H1 (cell line): ENCODE results near the gene CWC27. TPM values are rescaled to one million over a fixed set of nuclear protein-coding genes. Genes with fewer than 3 reads are reported as not detected.

Experiments used
- CTCF ChIA-PET: fragments of 300-600 bp; sonication (Branson Sonifier 250); formaldehyde crosslinking; loops from one replicate; lab custom pipeline; 2021; ENCODE audit not compliant: partially characterized antibody; lab: Charles Lee
- POLR2A ChIA-PET: fragments of 300-600 bp; sonication (Branson Sonifier 250); formaldehyde crosslinking; loops from one replicate; lab custom pipeline; 2021; ENCODE audit warnings: inconsistent platforms; ENCODE audit not compliant: partially characterized antibody; lab: Charles Lee
- DNase-seq, 2 experiments: peaks; one replicate each; pipeline versions ENCODE4 v3.0.0 to v3.0.0-alpha.2; 2010 to 2022; ENCODE audit warnings: low spot score in 2 of 2, low read depth in 1 of 2, mixed read lengths in 1 of 2
- FAIRE-seq: peaks from 2 replicates; lab custom pipeline; 2011; peaks lifted over from hg19 to GRCh38; lab: Jason Lieb, UNC
- H2AFZ ChIP-seq: 2 replicates; pipeline ENCODE4 v1.8.1; 2012; ENCODE audit warnings: low read length, inconsistent platforms
- H2AK5ac ChIP-seq: 2 replicates; pipeline ENCODE4 v1.6.1; 2013; ENCODE audit warnings: low read depth, low read length
- H2BK120ac ChIP-seq: replicated peaks from 2 replicates; pipeline ENCODE3; 2013; ENCODE audit warnings: low read depth, low read length, inconsistent platforms
- H2BK12ac ChIP-seq: 2 replicates; pipeline ENCODE4 v1.6.1; 2013; ENCODE audit warnings: low read depth, low read length
- H2BK15ac ChIP-seq: 2 replicates; pipeline ENCODE4 v1.6.1; 2013; ENCODE audit warnings: low read length
- H2BK20ac ChIP-seq: 2 replicates; pipeline ENCODE4 v1.6.1; 2013; ENCODE audit warnings: low read length
- H2BK5ac ChIP-seq: 2 replicates; pipeline ENCODE4 v1.6.1; 2013; ENCODE audit warnings: low read depth, low read length
- H3K14ac ChIP-seq: 2 replicates; pipeline ENCODE4 v1.6.1; 2013; ENCODE audit warnings: inconsistent platforms; ENCODE audit not compliant: insufficient read length
- H3K18ac ChIP-seq: 2 replicates; pipeline ENCODE4 v1.6.1; 2013; ENCODE audit warnings: low read length; ENCODE audit errors: extremely low read depth
- H3K23ac ChIP-seq: 2 replicates; pipeline ENCODE4 v1.6.1; 2013; ENCODE audit warnings: inconsistent platforms; ENCODE audit not compliant: insufficient read length
- H3K23me2 ChIP-seq: 2 replicates; pipeline ENCODE4 v1.6.1; 2013; ENCODE audit warnings: low read depth, low read length
- H3K27ac ChIP-seq: 2 replicates; pipeline ENCODE4 v1.6.1; 2011; ENCODE audit warnings: low read depth, low read length, inconsistent platforms
- H3K27me3 ChIP-seq, 4 experiments: replicated peaks in 1 of 4; 1 replicate in 1 of 4; 2 replicates in 3 of 4; pipeline versions ENCODE4 v1.6.1 to v1.8.1; 2011 to 2013; ENCODE audit warnings: low read length in 3 of 4, mild to moderate bottlenecking in 3 of 4, inconsistent platforms in 2 of 4, mixed read lengths in 2 of 4, moderate library complexity in 1 of 4; ENCODE audit not compliant: control insufficient read depth in 3 of 4, insufficient read depth in 3 of 4; ENCODE audit errors: extremely low read depth in 1 of 4
- H3K36me3 ChIP-seq, 4 experiments: 2 replicates each; pipeline versions ENCODE4 v1.6.1 to v1.8.1; 2011 to 2013; ENCODE audit warnings: mild to moderate bottlenecking in 4 of 4, low read length in 3 of 4, moderate library complexity in 2 of 4, control low read depth in 1 of 4, inconsistent platforms in 1 of 4; ENCODE audit not compliant: insufficient read depth in 4 of 4, control insufficient read depth in 2 of 4
- H3K4ac ChIP-seq: replicated peaks from 2 replicates; pipeline ENCODE3; 2013; ENCODE audit warnings: low read length, low read depth, mixed read lengths, inconsistent platforms; ENCODE audit not compliant: insufficient read length
- H3K4me1 ChIP-seq, 4 experiments: replicated peaks in 1 of 4; 1 replicate in 1 of 4; 2 replicates in 3 of 4; pipeline versions ENCODE4 v1.6.1 to v1.8.1; 2011 to 2013; ENCODE audit warnings: low read length in 3 of 4, inconsistent platforms in 2 of 4, mixed read lengths in 1 of 4; ENCODE audit not compliant: insufficient read depth in 4 of 4, control insufficient read depth in 3 of 4
- H3K4me2 ChIP-seq, 2 experiments: 2 replicates each; pipeline versions ENCODE4 v1.6.1 to v1.8.1; 2011 to 2013; ENCODE audit warnings: low read depth in 2 of 2, low read length in 2 of 2, control low read depth in 1 of 2, inconsistent platforms in 1 of 2, mild to moderate bottlenecking in 1 of 2; ENCODE audit not compliant: insufficient read depth in 1 of 2
- H3K4me3 ChIP-seq, 4 experiments: fragments of 200-600, 300-600 bp in 1 of 4; sonication (generic), shearing (Covaris generic), sonication (Bioruptor Twin) in 1 of 4; 2 replicates each; pipeline versions ENCODE4 v1.5.1 to v1.8.1; 2011 to 2016; ENCODE audit warnings: low read length in 4 of 4, low read depth in 3 of 4, control low read depth in 2 of 4, inconsistent platforms in 2 of 4, mild to moderate bottlenecking in 2 of 4, mixed read lengths in 1 of 4, moderate library complexity in 1 of 4; ENCODE audit not compliant: insufficient read depth in 2 of 4; ENCODE audit errors: extremely low read depth in 1 of 4
- H3K56ac ChIP-seq: replicated peaks from 2 replicates; pipeline ENCODE3; 2013; ENCODE audit warnings: low read depth, mild to moderate bottlenecking, mixed read lengths, low read length, inconsistent platforms; ENCODE audit not compliant: insufficient read length
- H3K79me1 ChIP-seq: 2 replicates; pipeline ENCODE4 v1.6.1; 2013; ENCODE audit warnings: low read depth, low read length, control low read depth
- H3K79me2 ChIP-seq, 2 experiments: 2 replicates each; pipeline versions ENCODE4 v1.6.1 to v1.8.1; 2012 to 2013; ENCODE audit warnings: low read length in 2 of 2, mild to moderate bottlenecking in 2 of 2, inconsistent platforms in 1 of 2; ENCODE audit not compliant: insufficient read depth in 2 of 2, control insufficient read depth in 1 of 2
- H3K9ac ChIP-seq, 4 experiments: replicated peaks in 1 of 4; 1 replicate in 1 of 4; 2 replicates in 3 of 4; pipeline versions ENCODE4 v1.6.1 to v1.8.1; 2011 to 2013; ENCODE audit warnings: low read depth in 3 of 4, low read length in 3 of 4, control low read depth in 2 of 4, mild to moderate bottlenecking in 2 of 4, moderate library complexity in 2 of 4, inconsistent platforms in 1 of 4; ENCODE audit errors: extremely low read depth in 1 of 4
- H3K9me3 ChIP-seq, 2 experiments: 2 replicates each; pipeline versions ENCODE4 v1.6.1 to v1.8.1; 2012 to 2013; ENCODE audit warnings: mild to moderate bottlenecking in 2 of 2, moderate library complexity in 2 of 2, control low read depth in 1 of 2, inconsistent platforms in 1 of 2, low read depth in 1 of 2, low read length in 1 of 2, mixed read lengths in 1 of 2; ENCODE audit not compliant: insufficient read depth in 2 of 2
- H4K20me1 ChIP-seq, 2 experiments: replicated peaks in 1 of 2; 2 replicates each; pipeline versions ENCODE3 to v1.8.1; 2011 to 2013; ENCODE audit warnings: inconsistent platforms in 2 of 2, low read length in 2 of 2, mild to moderate bottlenecking in 1 of 2; ENCODE audit not compliant: insufficient read depth in 2 of 2, control insufficient read depth in 1 of 2
- H4K5ac ChIP-seq: 2 replicates; pipeline ENCODE4 v1.6.1; 2013; ENCODE audit warnings: low read length, low read depth, mixed read lengths, inconsistent platforms; ENCODE audit not compliant: insufficient read length
- H4K8ac ChIP-seq: 2 replicates; pipeline ENCODE4 v1.8.0; 2013; ENCODE audit warnings: mild to moderate bottlenecking, moderate library complexity, low read length, inconsistent platforms; ENCODE audit not compliant: insufficient read depth; ENCODE audit errors: extremely low read depth
- H4K91ac ChIP-seq: replicated peaks from 2 replicates; pipeline ENCODE3; 2013; ENCODE audit warnings: low read length, mixed read lengths, inconsistent platforms; ENCODE audit not compliant: insufficient read length
- GTF2F1 ChIP-seq: IDR thresholded peaks from 2 replicates; pipeline ENCODE4 v1.6.1; 2012; ENCODE audit warnings: low read depth, low read length, improper control_type of control experiment, borderline replicate concordance
- RFX5 ChIP-seq: IDR thresholded peaks from 2 replicates; pipeline ENCODE4 v1.6.1; 2011; ENCODE audit warnings: low read depth, low read length, improper control_type of control experiment, borderline replicate concordance
- YY1 ChIP-seq: IDR thresholded peaks from 2 replicates; pipeline ENCODE4 v1.6.1; 2011; ENCODE audit warnings: low read depth, mild to moderate bottlenecking, low read length
- WGBS, 2 experiments: shearing (Covaris generic) in 1 of 2; methylation state at CpG; one replicate each; pipeline versions ENCODE4 v1.1.6 to v1.1.7; 2013 to 2015; ENCODE audit warnings: low lambda C conversion rate in 2 of 2, mixed read lengths in 2 of 2, inconsistent platforms in 1 of 2, low coverage in 1 of 2, missing lambda C conversion rate in 1 of 2; ENCODE audit not compliant: insufficient replicate concordance in 2 of 2, insufficient coverage in 1 of 2, insufficient read length in 1 of 2; ENCODE audit errors: extremely low coverage in 1 of 2, missing lambda C conversion rate in 1 of 2; 5-methylcytosine and 5-hydroxymethylcytosine counted together
- polyA plus RNA-seq, 7 experiments: library from polyadenylated mRNA; depleted of rRNA in 3 of 7; stranded (reverse) in 5 of 7; unstranded in 2 of 7; fragments of >200 nt in 5 of 7; fragments of 200-250 nt in 2 of 7; gene quantifications; 1 replicate in 5 of 7; 2 replicates in 1 of 7; 4 replicates in 1 of 7; pipeline versions ENCODE4 v1.2.1 to v1.2.3, GENCODE V29; 2011 to 2013; ENCODE audit warnings: missing spikeins in 2 of 7, mixed read lengths in 2 of 7
- total RNA-seq: library from RNA; stranded (reverse); fragmentation: NEBNext Ultra II Directional; extraction: Animal tissue kit (Norgen Biotek cat#: 25700); gene quantifications from 2 replicates; pipeline ENCODE4 v1.2.1, GENCODE V29; 2021

The CWC27 gene
- total and polyA plus RNA-seq, 2 of the 8 experiments (the other 6 are each of a cell fraction or from before 2014, with no cell fraction given): 24.9 to 43.4 TPM

DNA sequence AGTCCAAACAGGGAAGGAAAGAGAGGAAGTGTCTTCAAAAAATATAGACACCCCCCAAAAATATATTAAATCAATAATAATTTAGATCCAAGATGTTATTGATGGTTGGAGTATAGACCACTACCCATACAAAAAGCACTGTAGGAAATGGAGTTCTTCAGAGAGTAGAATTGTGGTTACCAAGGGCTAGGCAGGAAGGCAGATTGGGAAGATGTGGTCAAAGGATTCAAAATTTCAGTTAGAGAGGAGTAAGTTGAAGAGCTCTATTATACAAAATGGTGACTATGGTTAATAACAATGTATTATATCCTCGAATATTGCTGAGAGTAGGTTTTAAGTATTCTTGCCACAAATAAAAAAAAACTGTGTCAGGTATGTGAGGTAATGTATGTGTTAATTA is 149.4 kb downstream of the CWC27 start:
- Histone ChIP-seq H3K9ac (no peak overlapping the region), H3K23ac (no peak overlapping the region), H3K79me1 (no peaks in the 10 kb centered on the region), H2BK12ac (no peak overlapping the region), H2BK120ac (no peak overlapping the region), H3K4me3 (no peak overlapping the region), H3K18ac (no peak overlapping the region), H3K23me2 (no peaks in the 10 kb centered on the region), H4K91ac (no peak overlapping the region), H3K14ac (no peak overlapping the region), H3K27me3 (no peaks in the 10 kb centered on the region), H3K9me3 (peaks cover 7 to 12% of the 10 kb centered on the region in 2 experiments; a peak in 1 of 4 replicates), H2BK20ac (no peak overlapping the region), H3K36me3 (peaks cover 0 to 5% (median 2%) of the 10 kb centered on the region in 4 experiments; a peak in 2 of 8 replicates), H2BK15ac (no peak overlapping the region), H3K56ac (no peak overlapping the region), H3K4me2 (no peak overlapping the region), H3K79me2 (0 out of 4 replicates have a peak, but pooled peaks cover 0 to 2% of the 10 kb centered on the region in 2 experiments), H4K8ac (no peak overlapping the region), H4K20me1 (no peaks in the 10 kb centered on the region), H3K27ac (no peak overlapping the region), H3K4ac (no peak overlapping the region), H2AK5ac (no peak overlapping the region), H3K4me1 (peaks cover 0 to 2% (median 0%) of the 10 kb centered on the region in 4 experiments; a peak in 2 of 7 replicates), H2AFZ (no peak overlapping the region), H2BK5ac (no peak overlapping the region), H4K5ac (no peak overlapping the region)
- CTCF ChIA-PET: interaction anchor here (1.1 kb wide), 1 partner anchor 24 kb away, joined by 3 read pairs; no protein-coding TSS in a partner anchor
- POLR2A ChIA-PET: interaction anchor here (0.7 kb wide), 1 partner anchor 59 kb away, joined by 3 read pairs; no protein-coding TSS in a partner anchor
- no peak for DNase-seq
- FAIRE-seq: no peak
- no peak for TF ChIP-seq YY1
- TF ChIP-seq RFX5: no peak
- no peak for TF ChIP-seq GTF2F1
- 84% methylated on average over 1 of the region's 1 CpG; no CpG with 5 or more reads in 1 of the 2 experiments for WGBS, 2 experiments
